OCI-LY3 (cell line): ENCODE measurements around the gene DTWD1.
"Not testable (repeated sequence)": the region's sequence is repeated elsewhere in the genome, so short reads cannot be mapped to it uniquely, and the experiment has no call there.

Experiments used
- H2AFZ ChIP-seq: fragments of 200-600, 300-600 bp; shearing (Covaris generic); 2 replicates; pipeline ENCODE4 v1.6.0; 2014; ENCODE audit warnings: antibody characterized with exemption, low read depth, low read length
- H3K27ac ChIP-seq: fragments of 200-600, 300-600 bp; sonication (generic); 2 replicates; pipeline ENCODE4 v1.5.1; 2014; ENCODE audit warnings: mild to moderate bottlenecking, low read length, moderate library complexity, mixed read lengths
- H3K27me3 ChIP-seq: fragments of 200-600, 300-600 bp; sonication (generic); 2 replicates; pipeline ENCODE4 v1.6.1; 2014; ENCODE audit warnings: low read depth, low read length, mixed read lengths
- H3K36me3 ChIP-seq: fragments of 200-600, 300-600 bp; sonication (generic); replicated peaks from 2 replicates; pipeline ENCODE3; 2014; ENCODE audit warnings: low read depth, low read length, mixed read lengths
- H3K4me1 ChIP-seq: fragments of 300-600, 200-600 bp; sonication (generic); 2 replicates; pipeline ENCODE4 v1.6.1; 2014; ENCODE audit warnings: low read length, mixed read lengths
- H3K4me2 ChIP-seq: fragments of 200-600, 300-600 bp; sonication (generic); 2 replicates; pipeline ENCODE4 v1.6.1; 2014; ENCODE audit warnings: low read length, mixed read lengths
- H3K4me3 ChIP-seq: fragments of 300-600, 200-600 bp; sonication (generic); 2 replicates; pipeline ENCODE4 v1.5.1; 2014; ENCODE audit warnings: antibody characterized with exemption, mild to moderate bottlenecking, low read length, moderate library complexity
- H3K79me2 ChIP-seq: fragments of 300-600, 200-600 bp; shearing (Covaris generic); 2 replicates; pipeline ENCODE4 v1.6.1; 2014; ENCODE audit warnings: mild to moderate bottlenecking, low read length, mixed read lengths
- H3K9ac ChIP-seq: fragments of 300-600, 200-600 bp; shearing (Covaris generic); 2 replicates; pipeline ENCODE4 v1.6.0; 2014; ENCODE audit warnings: mild to moderate bottlenecking, low read length, moderate library complexity
- H3K9me3 ChIP-seq: fragments of 200-600, 300-600 bp; shearing (Covaris generic); 2 replicates; pipeline ENCODE4 v1.6.1; 2014; ENCODE audit warnings: low read length, mixed read lengths; ENCODE audit not compliant: insufficient read depth
- H4K20me1 ChIP-seq: fragments of 200-600, 300-600 bp; sonication (generic); 2 replicates; pipeline ENCODE4 v1.6.1; 2016; ENCODE audit warnings: low read length, mixed read lengths; ENCODE audit not compliant: insufficient read depth
- EZH2phosphoT487 ChIP-seq: fragments of 200-600 bp; shearing (Covaris generic); IDR thresholded peaks from 2 replicates; pipeline ENCODE4 v1.6.1; 2018; ENCODE audit warnings: antibody characterized with exemption, mixed run types, low read depth
- TF ChIP-seq, protein P1 (sequence below): fragments of 200-600, 300-600 bp; sonication (generic); IDR thresholded peaks from 2 replicates; pipeline ENCODE4 v1.5.1; 2014; ENCODE audit warnings: antibody characterized with exemption, low read length, low read depth

Gene DTWD1

DNA sequence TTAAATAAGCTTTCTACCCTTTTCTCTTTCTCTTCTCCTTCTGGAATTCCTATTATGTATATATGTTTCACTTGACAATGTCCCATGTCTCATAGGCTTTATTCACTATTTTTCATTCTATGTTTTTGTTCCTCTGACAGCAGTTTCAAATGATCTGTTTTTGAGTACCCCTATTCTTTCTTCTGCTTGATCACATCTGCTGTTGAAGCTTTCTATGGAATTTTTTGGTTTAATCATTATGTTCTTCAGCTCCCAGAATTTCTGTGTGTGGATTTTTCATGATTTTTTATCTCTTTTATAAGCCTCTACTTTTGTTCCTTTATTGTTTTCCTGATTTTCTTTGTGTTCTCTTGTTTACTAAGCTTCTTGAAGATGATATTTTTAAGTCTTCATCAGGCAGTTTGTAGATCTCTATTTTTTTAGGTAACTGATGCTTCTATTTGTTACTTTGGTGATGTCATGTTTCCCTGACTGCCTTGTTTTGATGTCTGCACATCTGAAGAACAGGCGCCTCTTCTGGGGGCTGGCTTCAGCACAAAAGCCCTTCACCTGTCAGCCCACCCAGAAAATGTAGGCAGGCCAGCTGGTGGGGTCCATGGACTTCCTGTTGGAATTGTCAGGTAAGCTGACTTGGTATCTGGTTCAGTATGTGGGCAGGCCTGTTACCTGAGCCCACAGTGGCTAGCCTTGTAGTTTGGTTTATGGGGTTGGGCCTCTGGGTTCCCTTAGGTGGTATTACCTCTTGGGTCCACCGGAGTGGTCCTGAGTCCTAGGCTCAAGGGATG is 16.0 kb upstream of the DTWD1 start:
- no peaks in the 10 kb centered on the region for H3K4me1 ChIP-seq
- no peak overlapping the region for H3K4me3 ChIP-seq
- no peaks in the 10 kb centered on the region for H3K36me3 ChIP-seq
- no peak overlapping the region for H3K27ac ChIP-seq
- H2AFZ ChIP-seq = no peak overlapping the region
- H3K9ac ChIP-seq = no peak overlapping the region
- H3K4me2 ChIP-seq = no peak overlapping the region
- H4K20me1 ChIP-seq = no peaks in the 10 kb centered on the region
- TF ChIP-seq, protein P1, sequence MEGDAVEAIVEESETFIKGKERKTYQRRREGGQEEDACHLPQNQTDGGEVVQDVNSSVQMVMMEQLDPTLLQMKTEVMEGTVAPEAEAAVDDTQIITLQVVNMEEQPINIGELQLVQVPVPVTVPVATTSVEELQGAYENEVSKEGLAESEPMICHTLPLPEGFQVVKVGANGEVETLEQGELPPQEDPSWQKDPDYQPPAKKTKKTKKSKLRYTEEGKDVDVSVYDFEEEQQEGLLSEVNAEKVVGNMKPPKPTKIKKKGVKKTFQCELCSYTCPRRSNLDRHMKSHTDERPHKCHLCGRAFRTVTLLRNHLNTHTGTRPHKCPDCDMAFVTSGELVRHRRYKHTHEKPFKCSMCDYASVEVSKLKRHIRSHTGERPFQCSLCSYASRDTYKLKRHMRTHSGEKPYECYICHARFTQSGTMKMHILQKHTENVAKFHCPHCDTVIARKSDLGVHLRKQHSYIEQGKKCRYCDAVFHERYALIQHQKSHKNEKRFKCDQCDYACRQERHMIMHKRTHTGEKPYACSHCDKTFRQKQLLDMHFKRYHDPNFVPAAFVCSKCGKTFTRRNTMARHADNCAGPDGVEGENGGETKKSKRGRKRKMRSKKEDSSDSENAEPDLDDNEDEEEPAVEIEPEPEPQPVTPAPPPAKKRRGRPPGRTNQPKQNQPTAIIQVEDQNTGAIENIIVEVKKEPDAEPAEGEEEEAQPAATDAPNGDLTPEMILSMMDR = no peak
- TF ChIP-seq EZH2phosphoT487 = no peak
- H3K79me2 ChIP-seq = no peaks in the 10 kb centered on the region
- H3K27me3 ChIP-seq = no peaks in the 10 kb centered on the region
- no peaks in the 10 kb centered on the region for H3K9me3 ChIP-seq

DNA sequence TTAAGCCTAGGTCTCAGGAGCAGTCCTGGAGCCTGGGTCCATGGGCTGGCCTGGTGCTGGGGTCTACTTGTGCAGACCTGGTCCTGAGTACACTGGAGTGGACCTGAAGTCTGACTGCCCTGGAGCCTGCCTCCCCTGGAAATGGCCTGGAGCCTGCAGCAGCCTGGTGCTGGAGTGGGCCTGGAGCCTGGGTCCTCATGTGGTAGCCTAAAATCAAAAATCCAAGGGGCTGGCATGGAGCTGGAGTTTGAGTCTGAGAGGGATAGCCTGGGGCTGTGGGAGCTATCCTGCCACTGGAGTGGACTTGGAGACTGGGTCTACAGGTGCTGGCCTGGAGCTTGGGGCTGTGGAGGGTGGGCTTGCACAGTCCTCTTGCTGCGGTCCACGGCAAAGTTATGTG is 15.3 kb upstream of the DTWD1 start:
- TF ChIP-seq, protein P1 = no peak
- TF ChIP-seq EZH2phosphoT487 = no peak
- Histone ChIP-seq H4K20me1 (no peaks in the 10 kb centered on the region), H3K9ac (no peak overlapping the region), H3K9me3 (no peaks in the 10 kb centered on the region), H3K4me2 (no peak overlapping the region), H3K27ac (no peak overlapping the region), H3K36me3 (no peaks in the 10 kb centered on the region), H3K27me3 (no peaks in the 10 kb centered on the region), H2AFZ (no peak overlapping the region), H3K4me3 (no peak overlapping the region), H3K79me2 (no peaks in the 10 kb centered on the region), H3K4me1 (no peaks in the 10 kb centered on the region)

DNA sequence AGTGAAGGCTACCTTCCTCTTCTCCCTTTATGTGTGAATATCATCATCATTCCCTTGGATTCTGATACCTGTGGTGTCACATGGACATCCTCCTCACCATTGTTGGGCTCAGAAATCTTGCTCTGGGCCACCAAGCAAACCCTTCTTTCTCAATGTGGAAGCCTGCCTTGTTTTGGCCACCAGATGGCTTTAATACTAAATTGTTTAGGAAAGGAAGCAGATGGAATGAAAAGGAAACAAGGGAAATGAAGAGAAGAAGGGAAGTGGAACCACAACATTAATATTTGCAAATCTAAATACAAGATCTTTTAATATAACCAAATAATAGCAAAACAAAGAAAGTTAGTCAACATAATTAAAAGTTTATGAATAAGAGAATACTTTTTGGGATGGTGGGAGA is 14.3 kb upstream of the DTWD1 start:
- no peak overlapping the region for H2AFZ ChIP-seq
- H3K4me3 ChIP-seq = no peak overlapping the region
- no peaks in the 10 kb centered on the region for H3K27me3 ChIP-seq
- no peak for TF ChIP-seq EZH2phosphoT487
- TF ChIP-seq, protein P1 = no peak
- H3K79me2 ChIP-seq = no peaks in the 10 kb centered on the region
- no peak overlapping the region for H3K9ac ChIP-seq
- H3K4me1 ChIP-seq = no peaks in the 10 kb centered on the region
- no peak overlapping the region for H3K4me2 ChIP-seq
- H3K36me3 ChIP-seq = no peaks in the 10 kb centered on the region
- H3K9me3 ChIP-seq = no peaks in the 10 kb centered on the region
- no peaks in the 10 kb centered on the region for H4K20me1 ChIP-seq
- H3K27ac ChIP-seq = no peak overlapping the region

DNA sequence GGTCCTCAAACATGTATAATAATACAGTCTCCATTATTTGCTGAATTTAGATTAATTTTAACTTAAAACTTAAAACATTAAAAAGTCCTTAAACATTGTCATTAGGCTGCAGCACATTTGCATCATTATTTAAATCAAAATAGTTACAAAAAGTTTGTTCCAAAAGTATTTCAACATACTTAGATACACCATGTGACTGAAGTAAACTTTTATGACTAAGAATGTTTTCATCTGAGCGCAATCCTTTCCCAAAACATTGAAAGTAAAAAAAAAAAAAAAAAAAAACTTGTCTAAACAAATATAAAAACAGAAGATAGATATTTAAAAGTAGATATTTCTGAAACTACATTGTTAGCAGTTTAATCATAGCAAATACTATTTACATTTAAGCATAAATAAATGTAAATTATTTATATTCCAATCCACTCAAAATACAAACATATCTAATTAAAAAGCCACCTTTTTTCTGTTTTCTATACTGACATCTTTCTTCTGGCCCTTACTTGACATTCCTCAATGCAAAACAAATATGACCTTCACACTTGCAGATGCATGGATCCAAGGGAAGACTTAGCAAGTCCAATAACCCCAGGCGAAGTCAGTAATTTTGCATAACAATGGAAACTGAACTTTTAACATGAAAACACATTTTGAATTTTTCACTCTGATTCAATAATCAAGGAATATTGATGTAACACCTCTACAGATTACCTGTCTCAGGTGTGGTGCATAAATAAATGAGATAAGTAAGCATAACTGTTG is 10.5 kb upstream of the DTWD1 start:
- H3K4me3 ChIP-seq = no peak overlapping the region
- H3K9ac ChIP-seq = no peak overlapping the region
- no peak for TF ChIP-seq EZH2phosphoT487
- TF ChIP-seq, protein P1 = no peak
- no peaks in the 10 kb centered on the region for H3K4me1 ChIP-seq
- no peak overlapping the region for H3K27ac ChIP-seq
- no peaks in the 10 kb centered on the region for H3K9me3 ChIP-seq
- no peak overlapping the region for H3K4me2 ChIP-seq
- H3K36me3 ChIP-seq = no peaks in the 10 kb centered on the region
- no peaks in the 10 kb centered on the region for H3K79me2 ChIP-seq
- no peak overlapping the region for H2AFZ ChIP-seq
- no peaks in the 10 kb centered on the region for H3K27me3 ChIP-seq
- H4K20me1 ChIP-seq = no peaks in the 10 kb centered on the region

DNA sequence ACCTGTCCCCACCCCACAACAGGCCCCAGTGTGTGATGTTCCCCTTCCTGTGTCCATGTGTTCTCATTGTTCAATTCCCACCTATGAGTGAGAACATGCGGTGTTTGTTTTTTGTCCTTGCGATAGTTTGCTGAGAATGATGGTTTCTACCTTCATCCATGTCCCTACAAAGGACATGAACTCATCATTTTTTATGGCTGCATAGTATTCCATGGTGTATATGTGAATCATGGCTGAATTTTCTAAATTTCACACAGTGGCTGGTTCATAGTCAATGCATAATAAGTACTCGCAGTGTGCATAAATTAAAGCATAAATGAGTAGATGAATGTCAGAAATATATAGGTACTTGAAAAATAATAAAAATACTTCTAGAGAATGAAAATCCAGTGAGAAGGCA is 8.6 kb upstream of the DTWD1 start:
- H2AFZ ChIP-seq, H3K27ac ChIP-seq, H3K4me2 ChIP-seq, H3K9ac ChIP-seq, H3K27me3 ChIP-seq, H3K79me2 ChIP-seq, H4K20me1 ChIP-seq, H3K36me3 ChIP-seq, H3K4me1 ChIP-seq, H3K4me3 ChIP-seq, H3K9me3 ChIP-seq: not testable (repeated sequence)
